Transverse colon (tissue), 4 donors: ENCODE results near the gene PTH2. TPM values are rescaled to one million over a fixed set of nuclear protein-coding genes. Genes with fewer than 3 reads are reported as not detected.

Experiments
- DNase-seq: peaks from one replicate; pipeline ENCODE4 v3.0.0-alpha.2; 2019
- H3K27ac ChIP-seq, 4 donors: fragments of 200-600 bp; sonication (generic); 2 replicates each; pipeline ENCODE4 v1.5.1; 2016 to 2018; ENCODE audit warnings: inconsistent platforms in 4 of 4
- H3K27me3 ChIP-seq: fragments of 200-600 bp; sonication (generic); 2 replicates; pipeline ENCODE4 v1.5.1; 2017; ENCODE audit warnings: inconsistent platforms
- H3K36me3 ChIP-seq, 4 donors: fragments of 200-600 bp; sonication (generic); 2 replicates each; pipeline ENCODE4 v1.5.1; 2017 to 2019; ENCODE audit warnings: inconsistent platforms in 4 of 4
- H3K4me1 ChIP-seq, 4 donors: fragments of 200-600 bp; sonication (generic); 2 replicates each; pipeline ENCODE4 v1.5.1; 2017 to 2020; ENCODE audit warnings: inconsistent platforms in 4 of 4
- H3K4me3 ChIP-seq, 4 donors: fragments of 200-600 bp; sonication (generic); 1 replicate in 1 of 4; 2 replicates in 3 of 4; pipeline versions ENCODE4 v1.5.1 to v1.6.1; 2017 to 2019; ENCODE audit warnings: inconsistent platforms in 4 of 4
- H3K9me3 ChIP-seq, 2 donors: fragments of 200-600 bp; sonication (generic); 2 replicates each; pipeline ENCODE4 v1.5.1; 2017 to 2019; ENCODE audit warnings: inconsistent platforms in 2 of 2
- CTCF ChIP-seq, 5 experiments: fragments of 200-600 bp in 3 of 5; fragments of 450-650 bp in 2 of 5; sonication (generic) in 3 of 5; IDR thresholded peaks; 1 replicate in 2 of 5; 2 replicates in 3 of 5; pipeline ENCODE4 v1.5.1; 2016 to 2017; ENCODE audit warnings: antibody characterized with exemption in 5 of 5, inconsistent platforms in 3 of 5, mild to moderate bottlenecking in 2 of 5, moderate library complexity in 1 of 5
- EP300 ChIP-seq: sonication (generic); formaldehyde crosslinking; IDR thresholded peaks from one replicate; pipeline ENCODE4 v1.6.1; 2017; ENCODE audit warnings: antibody characterized with exemption, low read depth
- POLR2A ChIP-seq: fragments of 450-650 bp; IDR thresholded peaks from one replicate; pipeline ENCODE4 v1.6.1; 2016; ENCODE audit warnings: antibody characterized with exemption, mild to moderate bottlenecking, moderate library complexity
- POLR2AphosphoS5 ChIP-seq, 3 donors: sonication (generic); formaldehyde crosslinking; IDR thresholded peaks; one replicate each; pipeline ENCODE4 v1.6.1; 2016; ENCODE audit warnings: antibody characterized with exemption in 3 of 3
- WGBS, 2 donors: methylation state at CpG; one replicate each; pipeline ENCODE4 v1.1.5; 2018; ENCODE audit warnings: low coverage in 1 of 2; 5-methylcytosine and 5-hydroxymethylcytosine counted together
- in situ Hi-C, 4 donors: fragments of 200-750 bp; cut with MboI; loops; one replicate each; pipeline versions ENCODE4 v1.15.0 to v1.15.1; 2017; ENCODE audit warnings: low sequenced_read_pairs in 3 of 4, low pct_ligation_motif_present in 1 of 4, low pct_unique_long_range_greater_than_20kb in 1 of 4
- intact Hi-C: fragments of 100-400 bp; cut with DNase I; formaldehyde crosslinking; loops from one replicate; pipeline ENCODE4 v1.15.1; 2023; ENCODE audit warnings: low total_unique reads
- total RNA-seq, 4 donors: library from RNA; depleted of rRNA; stranded (reverse); fragments of >200 nt; gene quantifications; one replicate each; pipeline ENCODE4 v1.1.0, GENCODE V29; 2016

PTH2 gene
- total RNA-seq, 4 donors from 2014 or later = not detected

- peaks cover 89% of the 10 kb centered on the region for H3K27me3 ChIP-seq
These were observed 4.1 kb downstream of the PTH2 start for GRCh38 chr19:49419173-49419572.

GRCh38 chr19:49418511-49418910 lies 4.7 kb downstream of the PTH2 start:
- in situ Hi-C loops = no loop called here
- no peak for TF ChIP-seq CTCF (IDR thresholded peaks at IDR 0.05)
- no peak for TF ChIP-seq POLR2A
- TF ChIP-seq POLR2AphosphoS5 (IDR thresholded peaks at IDR 0.05) = no peak
- TF ChIP-seq EP300 = no peak

More at GRCh38 chr19:49419173-49419572, 4.1 kb downstream of the PTH2 start:
- DNase-seq = no peak
- Histone ChIP-seq H3K27ac (no peak overlapping the region), H3K4me3 (no peak overlapping the region), H3K9me3 (no peaks in the 10 kb centered on the region), H3K36me3 (no peaks in the 10 kb centered on the region), H3K4me1 (peaks cover 3 to 27% (median 18%) of the 10 kb centered on the region in 4 donors)
- intact Hi-C loops = no loop called here
- WGBS, 2 donors = 56% methylated on average over 2 of the region's 2 CpGs; no CpG with 5 or more reads in 1 of the 2 donors
- in situ Hi-C loops = no loop called here
- TF ChIP-seq CTCF (IDR thresholded peaks at IDR 0.05) = no peak
- TF ChIP-seq POLR2AphosphoS5 (IDR thresholded peaks at IDR 0.05) = no peak
- no peak for TF ChIP-seq POLR2A
- no peak for TF ChIP-seq EP300

GRCh38 chr19:49417088-49417487 lies 6.2 kb downstream of the PTH2 start:
- Histone ChIP-seq H3K4me1 (peaks cover under 1 to 9% (median 4%) of the 10 kb centered on the region in 4 donors), H3K4me3 (no peak overlapping the region), H3K9me3 (no peaks in the 10 kb centered on the region), H3K27ac (no peak overlapping the region), H3K36me3 (no peaks in the 10 kb centered on the region), H3K27me3 (peaks cover 73% of the 10 kb centered on the region)
- no peak for TF ChIP-seq EP300
- no peak for TF ChIP-seq CTCF (IDR thresholded peaks at IDR 0.05)
- TF ChIP-seq POLR2AphosphoS5 (IDR thresholded peaks at IDR 0.05) = no peak
- no peak for TF ChIP-seq POLR2A
- in situ Hi-C loops = no loop called here
- 17 to 58% methylated on average over 1 to 7 of the region's 7 CpGs for WGBS, 2 donors
- intact Hi-C loops = no loop called here
- no peak for DNase-seq

More at GRCh38 chr19:49418511-49418910, 4.7 kb downstream of the PTH2 start:
- 40 to 69% methylated on average over 1 to 5 of the region's 5 CpGs for WGBS, 2 donors
- Histone ChIP-seq H3K4me3 (no peak overlapping the region), H3K36me3 (no peaks in the 10 kb centered on the region), H3K9me3 (no peaks in the 10 kb centered on the region), H3K27me3 (peaks cover 82% of the 10 kb centered on the region), H3K27ac (no peak overlapping the region), H3K4me1 (peaks cover 3 to 23% (median 18%) of the 10 kb centered on the region in 4 donors)
- no peak for DNase-seq
- intact Hi-C loops = no loop called here

- DNase-seq = no peak
These were observed 7.4 kb downstream of the PTH2 start for GRCh38 chr19:49415810-49416200.

More at GRCh38 chr19:49415810-49416200, 7.4 kb downstream of the PTH2 start:
- peaks cover 0 to 1% (median 0%) of the 10 kb centered on the region in 4 donors for H3K4me1 ChIP-seq
- in situ Hi-C loops = no loop called here
- H3K27ac ChIP-seq = no peak overlapping the region
- H3K9me3 ChIP-seq = no peaks in the 10 kb centered on the region
- H3K4me3 ChIP-seq = no peak overlapping the region
- intact Hi-C loops = no loop called here
- 81% methylated on average over 2 of the region's 2 CpGs for WGBS, 2 donors
- TF ChIP-seq POLR2A = no peak
- no peak for TF ChIP-seq EP300
- TF ChIP-seq CTCF (IDR thresholded peaks at IDR 0.05) = no peak
- no peak for TF ChIP-seq POLR2AphosphoS5 (IDR thresholded peaks at IDR 0.05)
- peaks cover 60% of the 10 kb centered on the region for H3K27me3 ChIP-seq
- no peaks in the 10 kb centered on the region for H3K36me3 ChIP-seq
